Gastrocnemius medialis (tissue), 4 donors: ENCODE data around the gene SEC22C.

Source experiments
- POLR2A ChIP-seq, 2 donors: fragments of 450-650 bp; IDR thresholded peaks; one replicate each; pipeline ENCODE4 v1.6.1; 2017; ENCODE audit warnings: antibody characterized with exemption in 2 of 2, mild to moderate bottlenecking in 2 of 2, moderate library complexity in 2 of 2
- TF ChIP-seq, protein P1 (sequence below), 5 experiments: fragments of 450-650 bp in 3 of 5; fragments of 200-600 bp in 2 of 5; sonication (generic) in 2 of 5; IDR thresholded peaks in 4 of 5; conservative IDR thresholded peaks in 1 of 5; 1 replicate in 4 of 5; 2 replicates in 1 of 5; pipeline ENCODE4 v1.5.1; 2016 to 2019; ENCODE audit warnings: antibody characterized with exemption in 5 of 5, mild to moderate bottlenecking in 3 of 5, moderate library complexity in 3 of 5

DNA sequence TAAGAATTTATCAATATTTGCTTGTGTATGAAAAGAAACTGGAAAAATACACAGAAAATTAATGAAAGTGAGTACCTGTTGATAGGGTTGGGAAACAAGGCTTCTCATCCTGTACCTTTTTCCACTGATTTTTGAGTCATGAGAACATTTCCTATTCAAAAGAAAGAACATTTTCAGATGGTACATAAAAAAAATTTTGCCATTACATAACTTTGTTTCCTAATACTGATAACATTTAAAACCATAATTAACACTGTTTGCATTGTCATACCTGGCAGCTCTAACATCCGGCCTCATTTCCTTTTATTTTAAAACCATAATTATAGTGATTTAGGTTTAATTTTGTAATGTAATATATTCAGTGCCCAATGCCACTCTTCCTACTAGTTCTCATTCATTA, 30.4 kb upstream of the SEC22C start:
- TF ChIP-seq, protein P1, sequence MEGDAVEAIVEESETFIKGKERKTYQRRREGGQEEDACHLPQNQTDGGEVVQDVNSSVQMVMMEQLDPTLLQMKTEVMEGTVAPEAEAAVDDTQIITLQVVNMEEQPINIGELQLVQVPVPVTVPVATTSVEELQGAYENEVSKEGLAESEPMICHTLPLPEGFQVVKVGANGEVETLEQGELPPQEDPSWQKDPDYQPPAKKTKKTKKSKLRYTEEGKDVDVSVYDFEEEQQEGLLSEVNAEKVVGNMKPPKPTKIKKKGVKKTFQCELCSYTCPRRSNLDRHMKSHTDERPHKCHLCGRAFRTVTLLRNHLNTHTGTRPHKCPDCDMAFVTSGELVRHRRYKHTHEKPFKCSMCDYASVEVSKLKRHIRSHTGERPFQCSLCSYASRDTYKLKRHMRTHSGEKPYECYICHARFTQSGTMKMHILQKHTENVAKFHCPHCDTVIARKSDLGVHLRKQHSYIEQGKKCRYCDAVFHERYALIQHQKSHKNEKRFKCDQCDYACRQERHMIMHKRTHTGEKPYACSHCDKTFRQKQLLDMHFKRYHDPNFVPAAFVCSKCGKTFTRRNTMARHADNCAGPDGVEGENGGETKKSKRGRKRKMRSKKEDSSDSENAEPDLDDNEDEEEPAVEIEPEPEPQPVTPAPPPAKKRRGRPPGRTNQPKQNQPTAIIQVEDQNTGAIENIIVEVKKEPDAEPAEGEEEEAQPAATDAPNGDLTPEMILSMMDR (IDR thresholded peaks at IDR 0.05 in 4 of 5, conservative IDR thresholded peaks at IDR 0.05 in 1 of 5), result no peak
- TF ChIP-seq POLR2A (IDR thresholded peaks at IDR 0.05), result no peak
